SK-N-SH (cell line): ENCODE data around the gene RUVBL2. TPM values are rescaled to one million over a fixed set of nuclear protein-coding genes. Genes with fewer than 3 reads are reported as not detected.
A peak's percentile ranks its signal among the peaks of the same experiment; 100 is the strongest.
"Not testable (repeated sequence)": the region's sequence is repeated elsewhere in the genome, so short reads cannot be mapped to it uniquely, and the experiment has no call there.

Experiments used
- CTCF ChIA-PET: fragments of 300-600, 350-600 bp; formaldehyde crosslinking; extraction: SDS; loops from one replicate; lab custom pipeline; 2021; lab: Yijun Ruan, JAX
- POLR2A ChIA-PET: fragments of 350-600 bp; sonication (Branson Sonifier 250); formaldehyde crosslinking; extraction: SDS; loops from one replicate; lab custom pipeline; 2020; ENCODE audit warnings: antibody characterized with exemption, inconsistent platforms; lab: Yijun Ruan, JAX
- DNase-seq: peaks from one replicate; pipeline ENCODE4 v3.0.0; 2012
- H2AFZ ChIP-seq: fragments of 200-600 bp; sonication (generic); 2 replicates; pipeline ENCODE4 v1.8.1; 2016; ENCODE audit warnings: antibody characterized with exemption, mild to moderate bottlenecking, low read depth
- H3F3A ChIP-seq: fragments of 200-600 bp; sonication (generic); replicated peaks from 2 replicates; pipeline ENCODE3; 2016; ENCODE audit warnings: antibody characterized with exemption, mild to moderate bottlenecking; ENCODE audit not compliant: insufficient read depth
- H3K27ac ChIP-seq, 2 experiments: fragments of 200-500 bp in 1 of 2; fragments of 200-600 bp in 1 of 2; sonication (Bioruptor generic) in 1 of 2; sonication (generic), shearing (Covaris generic) in 1 of 2; 2 replicates each; pipeline versions ENCODE4 v1.5.1 to v1.6.1; 2014 to 2016; ENCODE audit warnings: low read depth in 2 of 2, inconsistent platforms in 1 of 2, low read length in 1 of 2, mild to moderate bottlenecking in 1 of 2, mixed read lengths in 1 of 2
- H3K27me3 ChIP-seq: fragments of 200-600 bp; sonication (generic), shearing (Covaris generic); 2 replicates; pipeline ENCODE4 v1.6.1; 2016; ENCODE audit warnings: mixed run types; ENCODE audit not compliant: insufficient read depth
- H3K36me3 ChIP-seq, 2 experiments: fragments of 200-500 bp in 1 of 2; fragments of 200-600 bp in 1 of 2; sonication (Bioruptor generic) in 1 of 2; sonication (generic) in 1 of 2; replicated peaks in 1 of 2; 2 replicates each; pipeline versions ENCODE3 to v1.5.1; 2014 to 2016; ENCODE audit warnings: low read length in 1 of 2, mild to moderate bottlenecking in 1 of 2; ENCODE audit not compliant: insufficient read depth in 2 of 2, control insufficient read depth in 1 of 2
- H3K4me1 ChIP-seq, 2 experiments: fragments of 200-500 bp in 1 of 2; fragments of 200-600 bp in 1 of 2; sonication (Bioruptor generic) in 1 of 2; sonication (generic), shearing (Covaris generic) in 1 of 2; 2 replicates each; pipeline versions ENCODE4 v1.5.1 to v1.6.1; 2014 to 2016; ENCODE audit warnings: low read depth in 1 of 2, low read length in 1 of 2, mixed run types in 1 of 2; ENCODE audit not compliant: insufficient read depth in 2 of 2, control insufficient read depth in 1 of 2
- H3K4me2 ChIP-seq: fragments of 200-600 bp; sonication (generic), shearing (Covaris generic); 2 replicates; pipeline ENCODE4 v1.6.1; 2017; ENCODE audit warnings: mixed run types
- H3K4me3 ChIP-seq, 2 experiments: fragments of 200-500 bp in 1 of 2; fragments of 200-600 bp in 1 of 2; sonication (Bioruptor generic) in 1 of 2; sonication (generic), shearing (Covaris generic) in 1 of 2; 2 replicates each; pipeline versions ENCODE4 v1.5.1 to v1.8.1; 2014 to 2016; ENCODE audit warnings: low read depth in 2 of 2, inconsistent platforms in 1 of 2, low read length in 1 of 2, mild to moderate bottlenecking in 1 of 2, mixed read lengths in 1 of 2, moderate library complexity in 1 of 2
- H3K79me2 ChIP-seq: fragments of 200-600 bp; sonication (generic); 2 replicates; pipeline ENCODE4 v1.8.1; 2017; ENCODE audit warnings: mild to moderate bottlenecking; ENCODE audit not compliant: insufficient read depth
- H3K9ac ChIP-seq: fragments of 200-600 bp; sonication (generic); 2 replicates; pipeline ENCODE4 v1.6.1; 2017; ENCODE audit warnings: mixed run types
- H3K9me2 ChIP-seq: fragments of 200-600 bp; sonication (generic); 2 replicates; pipeline ENCODE4 v1.6.1; 2017; ENCODE audit warnings: mixed run types
- H3K9me3 ChIP-seq: fragments of 200-600 bp; sonication (generic); 2 replicates; pipeline ENCODE4 v1.6.1; 2017; ENCODE audit warnings: mixed run types, mild to moderate bottlenecking, moderate library complexity
- H4K20me1 ChIP-seq: fragments of 200-600 bp; sonication (generic); 2 replicates; pipeline ENCODE4 v1.6.1; 2017; ENCODE audit warnings: mild to moderate bottlenecking, mixed run types; ENCODE audit not compliant: insufficient read depth
- CHD2 ChIP-seq: fragments of 150-350 bp; IDR thresholded peaks from 2 replicates; pipeline ENCODE4 v1.6.1; 2018; ENCODE audit warnings: low read length; ENCODE audit not compliant: partially characterized antibody
- CTCF ChIP-seq: fragments of 200-600 bp; sonication (generic); IDR thresholded peaks from 2 replicates; pipeline ENCODE4 v1.6.1; 2017; ENCODE audit warnings: antibody characterized with exemption, mild to moderate bottlenecking, moderate library complexity
- ELF1 ChIP-seq: IDR thresholded peaks from 2 replicates; pipeline ENCODE4 v1.4.0; 2012
- EP300 ChIP-seq, 2 experiments: IDR thresholded peaks; 2 replicates each; pipeline versions ENCODE4 v1.4.0 to v1.6.1; 2012; ENCODE audit warnings: borderline replicate concordance in 1 of 2, low read depth in 1 of 2, low read length in 1 of 2
- EZH2phosphoT487 ChIP-seq: fragments of 200-600 bp; sonication (generic); IDR thresholded peaks from 2 replicates; pipeline ENCODE4 v1.6.1; 2017; ENCODE audit warnings: low read depth, mixed run types, mild to moderate bottlenecking, antibody characterized with exemption, moderate library complexity, borderline replicate concordance
- FOSL2 ChIP-seq: IDR thresholded peaks from 2 replicates; pipeline ENCODE4 v1.4.0; 2012; ENCODE audit warnings: low read depth, mild to moderate bottlenecking, moderate library complexity, borderline replicate concordance
- GABPA ChIP-seq: IDR thresholded peaks from 2 replicates; pipeline ENCODE4 v1.4.0; 2012; ENCODE audit warnings: low read depth, mild to moderate bottlenecking
- GATA2 ChIP-seq: sonication (generic); formaldehyde crosslinking; IDR thresholded peaks from 2 replicates; pipeline ENCODE4 v1.5.0; 2020; ENCODE audit warnings: mild to moderate bottlenecking, missing genetic modification reagents
- MEF2A ChIP-seq: IDR thresholded peaks from 2 replicates; pipeline ENCODE4 v1.4.0; 2012; ENCODE audit warnings: low read depth, borderline replicate concordance
- MXI1 ChIP-seq: IDR thresholded peaks from 2 replicates; pipeline ENCODE4 v1.6.1; 2012; ENCODE audit warnings: mild to moderate bottlenecking, low read depth, low read length, improper control_type of control experiment
- RCOR1 ChIP-seq: fragments of 150-350 bp; IDR thresholded peaks from 2 replicates; pipeline ENCODE4 v1.6.1; 2017; ENCODE audit warnings: antibody characterized with exemption, low read length
- RFX5 ChIP-seq: IDR thresholded peaks from 2 replicates; pipeline ENCODE4 v1.6.1; 2012; ENCODE audit warnings: mild to moderate bottlenecking, improper control_type of control experiment, low read length
- RXRA ChIP-seq: IDR thresholded peaks from 2 replicates; pipeline ENCODE4 v1.4.0; 2012; ENCODE audit warnings: low read depth, mild to moderate bottlenecking, borderline replicate concordance
- TAF1 ChIP-seq: IDR thresholded peaks from 2 replicates; pipeline ENCODE4 v1.6.1; 2012; ENCODE audit warnings: low read depth, mild to moderate bottlenecking, low read length, moderate library complexity, borderline replicate concordance
- TEAD4 ChIP-seq: IDR thresholded peaks from 2 replicates; pipeline ENCODE4 v1.4.0; 2012; ENCODE audit warnings: mild to moderate bottlenecking, borderline replicate concordance; ENCODE audit not compliant: insufficient read depth
- USF1 ChIP-seq: IDR thresholded peaks from 2 replicates; pipeline ENCODE4 v1.4.0; 2012; ENCODE audit warnings: low read depth, borderline replicate concordance
- YY1 ChIP-seq: IDR thresholded peaks from 2 replicates; pipeline ENCODE4 v1.4.0; 2012; ENCODE audit warnings: low read depth, mild to moderate bottlenecking
- ZBTB33 ChIP-seq: IDR thresholded peaks from 2 replicates; pipeline ENCODE4 v1.4.0; 2012; ENCODE audit warnings: low read depth, borderline replicate concordance
- WGBS: methylation state at CpG from one replicate; pipeline ENCODE4 v1.1.6; 2017; ENCODE audit warnings: low lambda C conversion rate; 5-methylcytosine and 5-hydroxymethylcytosine counted together
- polyA plus RNA-seq, 3 experiments: library from polyadenylated mRNA; depleted of rRNA; stranded (reverse); fragments of >200 nt; gene quantifications; 2 replicates each; pipeline ENCODE4 v1.2.3, GENCODE V29; 2012

RUVBL2 gene
- polyA plus RNA-seq, 1 of the 3 experiments (the other 2 are of a cell fraction): 459 TPM

- no peak for TF ChIP-seq EZH2phosphoT487
- TF ChIP-seq TAF1: no peak
- TF ChIP-seq, all 33 proteins: peak for 0
Measured at GRCh38 chr19:49020931-49021895, 27.5 kb downstream of the RUVBL2 start (continued).

GRCh38 chr19:49022116-49022515, 28.4 kb downstream of the RUVBL2 start:
- peaks cover 0 to 34% of the 10 kb centered on the region in 2 experiments; a peak in 1 of 4 replicates for H3K4me1 ChIP-seq
- no peak for TF ChIP-seq RFX5
- TF ChIP-seq RXRA: no peak
- TF ChIP-seq GATA2 (CRISPR knock-in tag): no peak
- no peak for TF ChIP-seq CHD2
- TF ChIP-seq YY1: no peak
- no peak for TF ChIP-seq ELF1
- TF ChIP-seq EP300 (IDR thresholded peaks at IDR 0.05; ENCODE audit: borderline replicate concordance in 1 of 2, low read depth in 1 of 2, low read length in 1 of 2): no peak
- TF ChIP-seq FOSL2: no peak
- TF ChIP-seq ZBTB33: no peak
- no peak for TF ChIP-seq RCOR1
- no peak for TF ChIP-seq CTCF
- TF ChIP-seq USF1: no peak
- TF ChIP-seq TEAD4: no peak
- no peak for TF ChIP-seq GABPA
- no peak for TF ChIP-seq MXI1
- TF ChIP-seq MEF2A: no peak
- H3K4me2 ChIP-seq: no peak overlapping the region
- H4K20me1 ChIP-seq: no peaks in the 10 kb centered on the region
- H3K36me3 ChIP-seq: no peaks in the 10 kb centered on the region
- no peak overlapping the region for H3K27ac ChIP-seq
- no peaks in the 10 kb centered on the region for H3K27me3 ChIP-seq
- H3F3A ChIP-seq: peaks cover 17% of the 10 kb centered on the region
- CTCF ChIA-PET: interaction anchor here (0.9 to 1.2 kb wide), 2 partner anchors 23 to 29 kb away, joined by 3 to 4 read pairs; partner anchors contain the start of genes GYS1 and RUVBL2
- no peaks in the 10 kb centered on the region for H3K9me3 ChIP-seq
- H2AFZ ChIP-seq: no peak overlapping the region
- no peak overlapping the region for H3K4me3 ChIP-seq
- no peak overlapping the region for H3K9ac ChIP-seq
- no peaks in the 10 kb centered on the region for H3K79me2 ChIP-seq
- H3K9me2 ChIP-seq: no peaks in the 10 kb centered on the region
- WGBS: 90% methylated on average over 9 of the region's 9 CpGs
- no peak for DNase-seq
- POLR2A ChIA-PET: no interaction called here

GRCh38 chr19:49024233-49024632, 30.5 kb downstream of the RUVBL2 start, which contains the start of gene CGB3:
Gene CGB3, minus strand, starts transcription at chr19:49024333. Its CDS starts 362 bp downstream, at chr19:49023971.
- H3K4me3 ChIP-seq, H3K36me3 ChIP-seq, H2AFZ ChIP-seq, H3K9me3 ChIP-seq, H3K79me2 ChIP-seq, H3K4me2 ChIP-seq, H3K9me2 ChIP-seq, POLR2A ChIA-PET, H4K20me1 ChIP-seq, CTCF ChIA-PET, H3K27me3 ChIP-seq, H3K9ac ChIP-seq, DNase-seq: not testable (repeated sequence)
- Histone ChIP-seq H3F3A (peaks cover 15% of the 10 kb centered on the region), H3K4me1 (peaks cover 0 to 13% of the 10 kb centered on the region in 2 experiments; a peak in 1 of 4 replicates), H3K27ac (peak within 1 kb of the TSS in 1 of 2 experiments; percentile 27; a peak in 1 of 4 replicates)
- 71% methylated on average over 5 of the region's 15 CpGs for WGBS
